NCI-H460 (cell line): Measurements from ENCODE around the gene ZBTB24. TPM values are rescaled to one million over a fixed set of nuclear protein-coding genes. Genes with fewer than 3 reads are reported as not detected.
"Not testable (repeated sequence)": the region's sequence is repeated elsewhere in the genome, so short reads cannot be mapped to it uniquely, and the experiment has no call there.

Experiments used
- DNase-seq: peaks from one replicate; pipeline ENCODE4 v3.0.0-alpha.2; 2016; ENCODE audit warnings: low read depth; ENCODE audit errors: extremely low read depth
- polyA plus RNA-seq: library from polyadenylated mRNA; depleted of rRNA; stranded (reverse); fragments of >200 nt; gene quantifications from 2 replicates; pipeline ENCODE4 v1.2.3, GENCODE V29; 2014; cell fraction: nucleus; rRNA removed
- total RNA-seq: library from RNA; depleted of rRNA; stranded (reverse); fragments of >200 nt; shearing (Covaris generic); gene quantifications from 2 replicates; pipeline ENCODE4 v1.2.3, GENCODE V29; 2014; rRNA removed

Gene ZBTB24
- 7.7 and 9.6 TPM in 2 replicates for total RNA-seq
- polyA plus RNA-seq: 4.4 and 7.6 TPM in 2 replicates

- DNase-seq: peak; percentile 82
These were observed at the start of gene ZBTB24 for GRCh38 chr6:109482905-109483734. Gene ZBTB24, minus strand, starts transcription at chr6:109483219. Its CDS starts 1,193 bp downstream, at chr6:109482026.

- no peak for DNase-seq
These were observed 48.4 kb upstream of the ZBTB24 start for GRCh38 chr6:109531446-109531845.

GRCh38 chr6:109527989-109528388 lies 45.0 kb upstream of the ZBTB24 start:
- DNase-seq: no peak

- peak; percentile 62 for DNase-seq
These were observed 44.0 kb upstream of the ZBTB24 start for GRCh38 chr6:109526905-109527628.

- DNase-seq: no peak
These were observed 41.1 kb upstream of the ZBTB24 start for GRCh38 chr6:109524129-109524528.

- DNase-seq: no peak
These were observed 40.5 kb upstream of the ZBTB24 start for GRCh38 chr6:109523478-109523877.

GRCh38 chr6:109521080-109521479 lies 38.1 kb upstream of the ZBTB24 start:
- no peak for DNase-seq

GRCh38 chr6:109519647-109520046 lies 36.6 kb upstream of the ZBTB24 start:
- DNase-seq: not testable (repeated sequence)

GRCh38 chr6:109516929-109517328 lies 33.9 kb upstream of the ZBTB24 start:
- no peak for DNase-seq

- no peak for DNase-seq
These were observed 32.9 kb upstream of the ZBTB24 start for GRCh38 chr6:109515781-109516409.

- DNase-seq: no peak
These were observed 31.9 kb upstream of the ZBTB24 start for GRCh38 chr6:109514946-109515345.

GRCh38 chr6:109513571-109514071 lies 30.6 kb upstream of the ZBTB24 start:
- no peak for DNase-seq

- DNase-seq: no peak
These were observed 29.3 kb upstream of the ZBTB24 start for GRCh38 chr6:109512271-109512817.

GRCh38 chr6:109511832-109512231 lies 28.8 kb upstream of the ZBTB24 start:
- no peak for DNase-seq

GRCh38 chr6:109510358-109510757 lies 27.3 kb upstream of the ZBTB24 start:
- DNase-seq: no peak

- no peak for DNase-seq
These were observed 25.3 kb upstream of the ZBTB24 start for GRCh38 chr6:109508166-109508860.

- DNase-seq: no peak
These were observed 24.6 kb upstream of the ZBTB24 start for GRCh38 chr6:109507490-109508072.

- DNase-seq: no peak
These were observed 23.8 kb upstream of the ZBTB24 start for GRCh38 chr6:109506841-109507240.

GRCh38 chr6:109506314-109506713 lies 23.3 kb upstream of the ZBTB24 start:
- DNase-seq: no peak
